Testis (tissue), 2 donors: Measurements from ENCODE around the gene FCER1G.

Experiments used
- CTCF ChIP-seq, 3 experiments: fragments of 450-650 bp in 2 of 3; fragments of 200-600 bp in 1 of 3; sonication (generic) in 1 of 3; IDR thresholded peaks; one replicate each; pipeline ENCODE4 v1.5.1; 2016 to 2019; ENCODE audit warnings: antibody characterized with exemption in 3 of 3, mild to moderate bottlenecking in 2 of 3, moderate library complexity in 1 of 3
- POLR2A ChIP-seq: fragments of 450-650 bp; IDR thresholded peaks from one replicate; pipeline ENCODE4 v1.6.1; 2017; ENCODE audit warnings: antibody characterized with exemption, mild to moderate bottlenecking, moderate library complexity

- TF ChIP-seq CTCF (IDR thresholded peaks at IDR 0.05): no peak
- TF ChIP-seq POLR2A: no peak
Measured at GRCh38 chr1:161187311-161187710, 27.8 kb upstream of the FCER1G start.
